Sigmoid colon (tissue), 4 donors: ENCODE measurements around the gene HBG1.

Experiments used
- EP300 ChIP-seq, 4 donors: sonication (generic); formaldehyde crosslinking; IDR thresholded peaks; one replicate each; pipeline ENCODE4 v1.6.1; 2017; ENCODE audit warnings: antibody characterized with exemption in 4 of 4
- POLR2A ChIP-seq, 2 donors: fragments of 450-650 bp; IDR thresholded peaks; one replicate each; pipeline ENCODE4 v1.6.1; 2016; ENCODE audit warnings: antibody characterized with exemption in 2 of 2, mild to moderate bottlenecking in 2 of 2, moderate library complexity in 2 of 2
- POLR2AphosphoS5 ChIP-seq, 4 donors: sonication (generic); formaldehyde crosslinking; IDR thresholded peaks; one replicate each; pipeline ENCODE4 v1.6.1; 2017; ENCODE audit warnings: antibody characterized with exemption in 4 of 4
- TF ChIP-seq, protein P1 (sequence below), 4 experiments: fragments of 450-650 bp in 3 of 4; fragments of 200-600 bp in 1 of 4; IDR thresholded peaks; one replicate each; pipeline ENCODE4 v1.5.1; 2016 to 2019; ENCODE audit warnings: antibody characterized with exemption in 4 of 4, mild to moderate bottlenecking in 3 of 4, moderate library complexity in 2 of 4

DNA sequence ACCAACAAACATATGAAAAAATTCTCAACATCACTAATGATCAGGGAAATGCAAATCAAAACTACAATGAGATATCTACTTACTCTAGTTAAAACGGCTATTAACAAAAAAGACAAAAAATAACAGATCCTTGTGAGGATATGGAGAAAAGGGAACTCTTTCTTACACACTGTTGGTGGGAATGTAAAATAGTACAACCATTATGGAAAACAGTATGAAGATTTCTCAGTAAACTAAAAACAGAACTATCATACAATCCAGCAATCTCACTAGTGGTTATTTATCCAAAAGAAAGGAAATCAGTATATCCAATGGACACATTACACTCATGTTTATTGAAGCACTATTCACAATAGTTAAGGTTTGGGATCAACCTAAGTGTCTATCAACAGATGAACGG is 16.2 kb upstream of the HBG1 start:
- TF ChIP-seq POLR2A (IDR thresholded peaks at IDR 0.05) (no peak), POLR2AphosphoS5 (IDR thresholded peaks at IDR 0.05) (no peak), EP300 (IDR thresholded peaks at IDR 0.05) (no peak)
- TF ChIP-seq, protein P1, sequence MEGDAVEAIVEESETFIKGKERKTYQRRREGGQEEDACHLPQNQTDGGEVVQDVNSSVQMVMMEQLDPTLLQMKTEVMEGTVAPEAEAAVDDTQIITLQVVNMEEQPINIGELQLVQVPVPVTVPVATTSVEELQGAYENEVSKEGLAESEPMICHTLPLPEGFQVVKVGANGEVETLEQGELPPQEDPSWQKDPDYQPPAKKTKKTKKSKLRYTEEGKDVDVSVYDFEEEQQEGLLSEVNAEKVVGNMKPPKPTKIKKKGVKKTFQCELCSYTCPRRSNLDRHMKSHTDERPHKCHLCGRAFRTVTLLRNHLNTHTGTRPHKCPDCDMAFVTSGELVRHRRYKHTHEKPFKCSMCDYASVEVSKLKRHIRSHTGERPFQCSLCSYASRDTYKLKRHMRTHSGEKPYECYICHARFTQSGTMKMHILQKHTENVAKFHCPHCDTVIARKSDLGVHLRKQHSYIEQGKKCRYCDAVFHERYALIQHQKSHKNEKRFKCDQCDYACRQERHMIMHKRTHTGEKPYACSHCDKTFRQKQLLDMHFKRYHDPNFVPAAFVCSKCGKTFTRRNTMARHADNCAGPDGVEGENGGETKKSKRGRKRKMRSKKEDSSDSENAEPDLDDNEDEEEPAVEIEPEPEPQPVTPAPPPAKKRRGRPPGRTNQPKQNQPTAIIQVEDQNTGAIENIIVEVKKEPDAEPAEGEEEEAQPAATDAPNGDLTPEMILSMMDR (IDR thresholded peaks at IDR 0.05) = no peak
